Left kidney (tissue), 2 donors: Measurements from ENCODE around the gene SARDH. TPM values are rescaled to one million over a fixed set of nuclear protein-coding genes. Genes with fewer than 3 reads are reported as not detected.

Experiments
- DNase-seq: peaks from one replicate; pipeline ENCODE4 v3.0.0-alpha.2; 2013
- polyA plus RNA-seq: library from polyadenylated mRNA; unstranded; fragments of 120-200 nt; gene quantifications from one replicate; pipeline ENCODE4 v1.2.1, GENCODE V29; 2013; ENCODE audit not compliant: insufficient read length

SARDH gene
- polyA plus RNA-seq, 1 donor: 9.6 TPM

DNA sequence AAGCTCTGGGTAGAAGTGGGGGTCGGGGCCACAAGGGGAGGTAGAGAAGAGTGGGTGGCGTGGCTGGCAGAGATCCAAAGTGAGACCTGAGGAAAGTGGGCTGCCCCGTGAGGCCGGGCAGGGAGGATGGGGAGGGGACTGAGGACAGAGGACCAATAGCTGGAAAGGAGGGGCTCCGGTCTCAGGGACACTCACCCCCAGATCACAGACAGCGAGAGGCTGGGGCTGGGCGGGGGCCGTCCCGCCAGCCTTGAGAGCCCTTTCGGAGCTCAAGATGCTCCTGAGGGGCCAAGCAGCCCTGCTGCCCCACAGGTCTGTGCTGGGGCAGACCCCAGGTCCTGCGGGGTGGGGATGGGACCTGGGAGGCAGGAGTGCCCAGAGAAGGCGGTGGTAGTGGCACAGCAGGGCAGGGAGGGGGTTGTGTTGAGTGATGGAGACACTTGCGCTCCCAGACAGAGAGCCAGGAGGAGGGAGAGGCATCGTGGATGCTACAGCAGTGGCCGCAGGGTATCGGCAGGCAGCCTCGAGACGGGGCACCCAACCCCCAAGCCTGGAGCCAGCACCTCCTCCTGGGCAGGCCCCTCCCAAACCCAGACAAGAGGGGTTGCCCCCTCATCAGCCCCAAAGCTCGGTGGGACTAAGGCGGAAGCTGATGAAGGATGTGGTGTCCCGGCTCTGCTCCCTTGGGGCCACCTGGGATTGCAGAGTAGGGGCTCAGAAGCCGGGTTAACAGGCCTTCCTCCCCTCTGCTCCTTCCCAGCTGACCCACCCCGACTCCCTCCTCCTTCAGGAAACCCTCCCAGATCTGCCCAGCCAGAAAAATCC is 3.4 kb downstream of the SARDH start:
- no peak for DNase-seq

DNA sequence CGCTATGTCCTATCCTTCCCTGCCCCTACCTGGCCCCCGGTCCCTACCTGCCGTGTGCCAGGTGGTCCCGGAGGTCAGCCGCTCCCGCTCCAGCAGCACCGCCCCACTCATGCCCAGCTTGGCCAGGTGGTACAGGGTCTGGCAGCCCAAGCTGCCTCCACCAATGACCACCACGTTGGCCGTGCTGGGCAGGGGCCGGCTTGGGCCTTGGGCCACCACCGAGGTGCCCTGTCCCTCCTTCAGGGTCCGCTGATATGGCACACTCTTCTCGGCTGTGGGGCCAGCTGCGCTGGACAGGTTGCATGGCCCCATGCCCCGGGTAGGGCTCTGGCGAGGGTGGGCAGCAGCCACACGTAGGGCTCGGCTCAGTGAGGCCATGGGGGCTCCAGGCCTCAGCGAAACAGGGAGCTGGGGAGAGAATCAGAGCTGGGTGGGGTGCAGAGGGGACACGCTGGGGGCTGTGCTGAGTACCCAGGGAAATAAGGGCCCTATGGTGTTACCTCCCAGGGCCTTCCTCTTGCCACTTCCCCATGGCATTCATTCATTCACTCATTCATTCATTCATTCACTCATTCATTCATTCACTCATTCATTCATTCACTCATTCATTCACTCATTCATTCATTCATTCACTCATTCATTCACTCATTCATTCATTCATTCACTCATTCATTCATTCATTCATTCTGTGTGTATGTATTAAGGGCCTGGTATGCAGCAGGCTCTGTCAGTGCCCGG is 4.2 kb downstream of the SARDH start:
- no peak for DNase-seq

DNA sequence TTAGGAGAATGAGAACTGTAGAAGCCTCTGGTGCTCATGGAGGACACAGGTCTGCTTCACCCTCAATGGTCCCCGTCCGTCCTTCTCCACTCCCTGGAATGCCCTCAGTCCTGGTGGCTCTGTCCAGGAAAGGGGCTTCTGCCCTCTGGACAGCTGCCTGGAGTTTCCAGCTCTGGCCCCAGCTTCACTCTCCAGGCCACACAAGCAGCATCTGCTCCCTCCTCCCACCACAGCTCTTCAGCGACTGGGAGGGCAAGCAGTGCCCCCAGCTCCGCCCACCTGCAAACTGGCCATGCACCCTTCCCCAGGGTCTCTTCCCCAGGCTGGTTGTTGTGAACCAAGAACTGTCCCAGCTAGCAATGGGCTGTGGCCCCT is 4.7 kb downstream of the SARDH start:
- no peak for DNase-seq

DNA sequence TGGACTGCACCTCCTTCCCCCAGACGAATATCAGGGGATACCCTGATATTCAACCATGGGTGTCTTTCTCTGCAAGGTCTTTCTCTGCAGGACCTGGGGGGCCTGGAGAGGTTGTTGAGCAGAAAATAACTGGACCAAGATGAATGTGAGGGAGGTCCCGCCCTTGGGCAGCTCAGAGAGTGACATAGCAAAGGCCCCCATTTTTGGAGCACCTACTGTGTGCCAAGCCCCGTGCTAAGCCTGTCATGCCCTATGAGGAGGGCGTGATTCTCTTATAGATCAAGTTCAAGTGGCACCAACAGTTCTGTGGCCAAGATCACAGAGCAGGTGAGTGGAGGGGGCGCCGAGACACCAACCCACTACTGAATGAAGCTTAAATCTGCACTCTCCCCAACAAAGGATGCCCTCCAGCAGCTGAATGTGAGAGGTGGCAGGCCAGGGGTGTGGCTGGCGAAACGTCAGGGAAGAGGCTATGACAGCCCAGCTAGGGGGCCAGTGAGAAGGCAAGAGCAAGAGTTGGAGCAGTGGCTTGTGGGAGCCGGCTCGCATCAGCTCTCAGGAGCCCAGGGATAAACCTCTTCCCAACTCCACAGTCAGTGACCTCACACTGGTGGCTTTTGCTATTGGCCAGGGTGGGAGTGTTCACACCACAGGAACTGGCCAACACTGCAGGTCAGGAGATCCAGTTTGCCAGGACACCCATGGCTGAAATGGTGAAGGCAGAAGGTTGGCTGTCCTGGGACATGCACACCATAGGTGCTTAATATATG is 5.3 kb downstream of the SARDH start:
- no peak for DNase-seq

DNA sequence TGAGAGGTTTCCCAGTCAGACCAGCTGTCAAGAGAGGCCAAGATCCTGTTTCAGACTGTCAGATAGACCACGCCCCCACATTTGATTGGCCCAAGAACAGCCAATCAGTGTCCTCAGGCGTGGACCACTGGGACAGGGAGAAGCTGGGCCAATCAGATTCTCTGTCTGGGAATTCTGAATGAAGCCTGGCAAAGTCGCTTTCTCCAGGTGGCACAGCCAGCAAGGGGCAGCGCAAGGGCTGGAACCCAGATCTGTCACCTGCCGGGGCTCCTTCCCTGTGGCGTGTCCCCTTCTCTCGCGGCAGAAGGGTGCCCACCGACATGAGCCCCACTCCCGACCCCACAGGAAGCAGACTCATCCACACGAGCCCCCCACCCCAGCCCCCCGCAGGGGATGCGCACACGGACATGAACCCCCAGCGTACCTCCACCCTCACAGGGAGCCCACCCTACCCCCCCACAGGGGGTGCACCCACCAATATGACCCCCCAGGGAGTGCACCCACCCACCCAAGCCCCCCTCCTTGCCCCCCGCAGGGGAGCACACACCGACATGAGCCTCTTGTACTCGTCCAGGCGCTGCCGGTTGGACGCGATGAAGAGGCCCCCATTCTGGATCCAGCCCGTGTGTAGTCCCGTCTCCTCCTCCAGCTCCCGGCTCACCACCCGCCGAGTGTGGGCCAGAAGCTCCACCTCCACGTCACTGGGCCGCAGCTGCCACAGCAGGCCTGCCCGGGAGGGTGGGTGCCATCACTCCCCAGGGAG is 6.1 kb downstream of the SARDH start:
- no peak for DNase-seq

DNA sequence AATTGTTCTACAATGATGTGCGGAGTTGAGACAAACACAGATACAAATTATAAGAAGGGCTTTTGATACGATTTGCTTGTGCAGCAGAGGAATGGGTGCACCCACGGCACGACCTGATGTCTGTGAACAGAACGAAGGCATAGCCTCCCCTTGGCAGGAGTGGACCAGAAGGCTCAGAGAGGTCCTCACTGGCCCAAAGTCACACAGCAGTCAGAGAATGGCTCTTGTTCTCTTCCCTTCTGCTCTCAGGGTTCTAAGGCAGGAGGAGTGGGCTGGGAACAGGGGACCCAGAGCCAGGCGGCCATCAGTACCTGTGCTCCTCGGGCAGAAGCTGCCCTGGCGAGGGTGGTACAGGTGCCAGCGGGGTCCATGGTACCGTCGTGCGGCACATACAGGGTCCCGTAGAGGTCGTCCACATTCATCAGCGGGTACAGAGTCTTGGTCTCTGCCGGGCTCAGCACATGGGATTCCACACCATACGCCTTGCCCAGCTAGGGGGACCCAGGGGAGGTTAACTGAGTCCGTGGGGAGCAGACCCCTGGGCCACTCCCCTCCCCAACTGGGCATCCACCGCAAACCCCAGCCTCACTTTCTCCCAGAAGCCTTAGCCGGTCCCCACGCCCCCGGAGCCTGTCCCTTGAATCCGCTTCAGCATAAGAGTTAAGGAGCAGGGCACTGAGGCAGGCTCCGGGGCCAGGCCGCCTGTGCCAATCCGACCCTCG is 7.0 kb downstream of the SARDH start:
- DNase-seq: no peak

DNA sequence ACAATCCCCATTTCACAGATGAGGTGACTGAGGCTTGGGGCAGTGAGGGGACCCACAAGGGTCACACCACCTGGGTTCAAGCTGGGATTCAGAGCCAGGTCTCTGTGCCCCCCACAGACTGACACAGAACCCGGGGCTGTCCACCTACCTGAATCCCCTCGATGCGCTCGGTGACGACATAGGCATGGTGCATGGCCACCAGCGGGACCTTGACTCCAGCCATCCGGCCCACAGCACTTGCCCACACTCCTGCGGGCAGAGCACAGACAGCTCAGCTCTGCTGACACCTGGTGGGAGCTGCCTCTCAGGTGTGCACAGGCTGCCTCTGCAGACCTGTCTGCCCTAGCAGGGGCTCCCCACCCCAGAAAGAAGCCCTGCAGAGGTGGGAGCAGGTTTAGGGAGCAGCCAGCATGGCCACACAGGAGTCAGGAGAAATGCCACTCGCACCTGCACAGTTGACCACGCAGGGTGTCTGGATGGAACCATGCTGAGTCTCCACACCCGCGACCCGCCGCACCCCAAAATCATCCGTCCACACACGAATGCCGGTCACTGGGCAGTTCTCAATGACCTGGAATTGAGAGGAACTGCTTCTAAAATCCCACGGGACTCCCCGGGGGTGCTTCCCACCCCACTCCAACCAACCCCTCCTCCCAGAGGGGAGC is 8.4 kb downstream of the SARDH start:
- no peak for DNase-seq

DNA sequence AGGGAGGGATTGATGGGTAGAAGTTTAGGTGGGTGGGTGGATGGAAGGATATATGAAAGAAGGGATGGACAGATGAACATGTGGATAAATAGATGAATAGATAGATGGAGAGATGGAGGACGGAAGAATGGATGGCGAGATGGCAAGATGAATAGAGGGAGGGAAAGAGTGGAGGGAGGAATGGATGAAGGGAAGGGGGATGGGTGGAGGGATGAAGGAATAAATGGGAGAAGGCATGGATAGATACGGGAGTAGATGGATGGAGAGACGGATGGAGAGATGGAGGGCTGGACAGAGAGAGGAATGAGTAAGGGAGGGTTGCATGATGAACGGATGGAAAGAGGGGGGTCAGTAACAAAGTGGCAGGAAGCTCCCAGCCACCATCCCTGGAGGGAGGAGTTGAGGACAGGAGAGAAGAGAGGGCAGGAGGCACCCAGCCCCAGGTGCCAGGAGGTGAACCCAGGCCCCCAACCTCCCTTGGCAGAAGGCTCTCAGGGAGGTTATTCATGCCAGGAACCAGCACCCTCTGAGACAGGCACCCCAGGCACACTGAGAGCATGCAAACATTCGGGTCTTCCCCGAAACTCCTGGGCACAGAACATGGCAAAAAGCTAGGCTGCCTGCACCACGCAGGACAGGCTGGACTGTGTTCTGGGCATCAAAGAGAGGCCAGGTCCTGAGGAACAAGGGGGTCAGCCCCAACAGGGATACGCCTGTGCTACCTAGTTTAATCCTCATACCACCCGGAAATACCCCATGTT is 9.1 kb downstream of the SARDH start:
- DNase-seq: no peak

DNA sequence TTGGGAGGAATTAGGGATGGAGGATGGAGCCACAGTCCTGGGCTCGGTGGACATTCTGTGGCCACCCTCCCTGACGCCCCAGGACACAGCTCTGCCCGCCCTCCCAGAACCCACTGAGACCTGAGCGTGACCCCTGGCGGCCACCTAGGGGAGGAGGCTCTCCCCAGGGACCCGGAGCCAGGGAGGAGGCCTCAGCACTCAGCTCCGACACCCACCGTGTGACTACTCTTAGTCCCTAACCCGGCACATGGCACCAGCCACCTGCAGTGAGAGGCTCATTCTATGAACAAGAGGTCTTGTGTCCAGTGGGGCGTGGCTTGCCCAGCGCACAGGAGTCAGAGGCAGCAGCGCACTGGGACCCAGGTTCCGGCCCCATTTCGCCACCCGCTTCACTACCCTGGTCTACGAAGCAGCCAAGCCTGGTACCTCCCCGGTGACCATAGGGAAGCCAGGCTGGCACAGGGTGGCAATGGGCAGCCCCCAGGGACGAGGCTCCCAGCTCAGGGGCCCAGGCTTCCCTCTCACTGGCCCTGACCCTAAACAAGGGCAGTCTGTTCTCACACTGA is 10.2 kb downstream of the SARDH start:
- DNase-seq: no peak

DNA sequence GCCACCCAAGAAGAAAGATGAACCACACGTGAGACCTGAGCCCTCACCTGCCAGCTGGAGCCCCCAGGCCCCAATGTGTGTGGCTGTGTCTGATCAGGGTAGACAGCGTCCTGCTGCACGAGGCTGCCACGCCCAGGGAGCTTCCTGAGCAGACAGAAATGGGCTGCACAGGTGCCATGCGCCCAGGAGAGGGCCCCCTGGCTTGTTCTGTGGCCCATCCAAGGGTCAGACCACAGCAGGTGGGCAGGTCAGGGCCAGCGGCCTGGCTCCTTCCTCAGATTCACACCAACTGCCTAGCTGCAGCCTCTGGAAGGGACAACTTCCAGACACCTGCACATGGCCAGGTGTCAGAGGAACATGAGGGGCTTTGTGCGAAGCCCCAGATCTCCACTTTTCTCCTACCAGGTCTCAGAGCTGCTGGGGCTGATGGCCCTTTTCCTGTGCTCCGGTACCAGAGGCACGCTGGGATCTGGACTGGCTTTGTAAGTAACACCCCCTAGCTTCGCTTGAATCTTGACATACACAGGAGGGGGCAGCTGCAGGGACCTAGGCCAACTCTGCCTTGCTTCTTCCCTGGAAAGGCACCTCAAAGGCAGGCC is 10.8 kb downstream of the SARDH start:
- no peak for DNase-seq

DNA sequence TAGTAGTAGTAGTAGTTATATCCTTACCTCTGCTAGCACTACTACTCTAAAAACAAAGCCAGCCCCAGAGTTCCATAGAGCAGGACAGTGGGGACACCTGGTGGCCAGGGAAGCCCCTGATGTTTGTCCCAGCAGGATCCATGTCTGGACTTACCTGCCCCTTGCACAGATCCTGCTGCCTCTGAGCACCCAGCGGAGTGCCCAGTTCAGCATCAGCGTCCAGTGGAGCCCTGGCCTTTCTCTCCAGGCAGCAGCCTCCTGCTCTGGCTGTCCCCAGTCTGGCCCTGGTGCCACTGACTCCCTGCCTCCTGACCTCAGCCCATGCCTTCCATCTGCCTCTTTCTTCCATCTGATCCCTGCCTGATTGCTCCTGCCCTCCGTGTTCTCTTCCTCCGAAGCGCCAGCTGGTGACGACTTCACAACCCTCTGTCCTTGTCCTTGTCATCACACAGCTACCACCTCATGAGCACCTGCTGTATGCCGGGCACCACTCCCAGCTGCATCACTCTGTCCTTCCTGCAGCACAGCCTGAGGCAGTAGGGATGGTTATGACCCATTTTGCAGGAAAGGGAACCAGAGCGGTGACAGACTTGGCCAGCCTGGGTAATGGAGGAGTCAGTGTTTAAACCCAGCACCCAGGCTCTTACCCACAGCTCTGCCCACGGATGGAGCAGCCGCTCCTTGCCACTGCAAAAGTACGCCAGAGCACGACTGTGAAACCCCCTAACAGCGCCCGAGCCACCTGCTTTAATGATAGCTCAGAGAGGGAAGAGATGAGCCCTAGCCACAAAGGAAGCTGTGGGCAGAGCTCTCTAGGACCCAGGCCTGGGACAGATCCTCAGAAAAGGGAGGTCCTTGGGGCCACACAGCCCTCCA is 11.5 kb downstream of the SARDH start:
- DNase-seq: peak; percentile 57

DNA sequence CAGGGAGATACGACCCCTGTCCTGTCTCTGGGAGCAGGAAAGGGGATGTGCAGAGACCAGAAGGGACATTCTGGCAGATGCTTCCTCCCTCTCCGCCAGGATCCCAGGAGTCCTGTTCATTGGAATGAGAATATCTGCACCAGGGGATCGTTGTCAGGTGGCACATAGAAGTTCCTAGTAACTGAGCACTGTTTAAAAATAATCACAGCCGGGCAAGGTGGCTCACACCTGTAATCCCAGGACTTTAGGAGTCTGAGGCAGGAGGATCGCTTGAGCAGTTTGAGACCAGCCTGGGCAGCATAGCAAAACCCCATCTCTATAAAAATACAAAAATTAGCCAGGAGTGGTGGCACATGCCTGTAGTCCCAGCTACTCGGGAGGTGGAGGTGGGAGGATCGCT is 12.3 kb downstream of the SARDH start:
- DNase-seq: no peak

DNA sequence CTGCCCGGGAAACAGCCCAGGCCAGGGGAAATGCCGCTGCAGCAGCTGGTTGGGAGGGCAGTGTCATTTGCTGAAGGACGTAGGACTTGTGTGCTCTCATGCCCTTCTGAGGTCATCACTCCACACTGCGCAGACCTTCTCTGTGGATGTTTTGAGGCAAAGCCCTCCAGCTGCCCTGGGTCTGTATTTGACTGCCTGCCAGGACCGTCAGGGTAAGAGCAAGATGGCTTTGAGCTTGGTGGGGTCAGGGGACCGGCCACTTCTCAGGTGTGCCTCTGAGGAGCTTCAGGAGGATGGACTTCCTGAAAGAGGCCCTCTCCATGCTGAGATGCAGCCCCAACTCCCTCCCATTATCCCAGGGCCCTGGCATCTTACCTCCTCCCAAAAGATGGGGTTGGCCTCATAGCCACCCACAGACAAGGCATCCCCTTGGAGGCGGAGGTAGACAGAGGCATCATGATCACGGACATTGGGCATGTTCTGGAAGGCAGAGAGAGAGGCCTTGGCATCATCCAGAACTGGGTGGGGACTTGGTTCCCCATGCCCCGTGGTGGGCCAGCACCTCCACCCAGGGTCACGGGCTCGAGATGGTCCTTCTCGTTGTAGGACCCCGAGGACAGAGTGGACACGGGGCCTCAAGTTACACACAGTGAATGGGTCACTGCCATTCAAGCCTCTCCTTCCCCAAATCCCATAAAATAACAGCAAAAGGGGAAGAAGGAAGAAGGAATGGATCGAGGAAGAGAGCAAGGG is 19.4 kb downstream of the SARDH start:
- DNase-seq: no peak

DNA sequence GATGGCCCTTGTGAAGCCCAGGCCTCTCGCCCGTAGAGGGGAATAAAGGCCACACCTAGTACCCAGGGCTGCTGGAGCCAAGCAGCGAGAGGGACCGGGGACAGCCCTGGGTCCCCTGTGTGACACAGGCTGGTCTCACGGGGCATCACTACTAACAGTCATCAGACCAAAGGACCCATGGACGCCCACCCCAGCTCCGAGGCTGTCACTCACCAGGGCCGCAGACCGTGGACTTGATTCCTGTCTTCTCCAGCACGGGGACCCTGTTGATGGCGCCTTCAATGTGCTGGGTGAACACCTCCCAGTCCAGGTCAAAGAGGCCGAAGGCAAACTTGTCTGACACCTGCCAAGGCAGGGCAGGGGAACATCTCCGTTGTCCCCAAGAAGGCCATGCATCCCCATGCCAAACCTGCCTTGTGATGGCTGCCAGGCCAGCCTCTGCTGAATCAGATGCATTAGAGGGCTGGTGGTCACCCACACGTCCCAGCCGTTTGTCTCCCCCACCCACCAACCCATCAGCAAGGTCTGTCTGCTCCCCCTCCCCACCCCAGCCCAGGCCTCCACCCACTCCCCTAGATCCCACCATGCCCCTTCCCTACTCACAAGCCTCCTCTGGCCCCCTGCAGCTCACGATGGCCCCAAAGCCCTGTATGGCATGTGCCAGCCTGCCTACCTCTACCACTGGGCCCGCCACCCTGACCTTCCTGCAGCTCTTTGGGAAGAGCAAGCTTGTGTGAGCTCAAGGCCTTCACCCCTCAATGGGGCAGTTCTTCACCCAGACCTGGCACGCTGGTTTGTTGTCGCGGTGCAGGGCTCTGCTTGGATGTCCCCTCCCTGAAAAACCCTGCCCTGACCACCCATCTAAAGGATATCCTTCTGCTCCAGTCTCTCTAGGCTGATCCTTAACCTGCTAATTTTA is 20.8 kb downstream of the SARDH start:
- DNase-seq: no peak

DNA sequence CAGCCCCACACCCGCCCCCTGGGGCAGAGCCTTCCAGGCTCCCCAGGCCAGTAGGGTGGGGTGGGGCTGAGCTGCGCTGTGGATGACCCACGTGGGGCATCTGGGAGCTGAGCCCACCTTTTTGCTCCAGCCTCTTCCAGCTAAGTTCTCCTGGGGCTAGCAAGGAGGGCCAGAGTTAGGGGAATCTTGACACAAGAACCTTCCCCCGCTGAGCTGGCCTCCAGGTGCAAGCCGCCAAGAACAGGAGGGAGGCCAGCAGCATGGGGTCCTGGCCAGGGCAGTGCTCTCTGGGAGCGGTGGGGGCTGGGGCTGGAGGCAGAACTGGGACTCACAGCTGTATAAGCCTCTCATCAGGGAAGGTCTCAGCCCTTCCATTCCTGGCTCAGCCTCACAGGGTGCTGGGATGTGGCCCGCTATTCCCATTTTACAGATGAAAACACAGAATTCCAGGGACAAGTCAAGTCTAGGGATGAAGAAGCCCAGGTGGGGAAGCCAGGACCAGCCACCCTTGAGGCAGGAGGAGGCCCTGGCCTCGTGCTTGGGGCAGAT is 21.5 kb downstream of the SARDH start:
- DNase-seq: no peak
